NT2/D1 (cell line): ENCODE measurements around the gene CHST5.

Experiments
- SUZ12 ChIP-seq: IDR thresholded peaks from 2 replicates; pipeline ENCODE4 v1.6.1; 2011; ENCODE audit not compliant: insufficient read length, insufficient read depth; ENCODE audit errors: extremely low read depth
- YY1 ChIP-seq: IDR thresholded peaks from 2 replicates; pipeline ENCODE4 v1.6.1; 2011; ENCODE audit not compliant: insufficient read length, insufficient read depth
- ZNF274 ChIP-seq: IDR thresholded peaks from 2 replicates; pipeline ENCODE4 v1.6.1; 2011; ENCODE audit warnings: mild to moderate bottlenecking, low read depth, low read length

DNA sequence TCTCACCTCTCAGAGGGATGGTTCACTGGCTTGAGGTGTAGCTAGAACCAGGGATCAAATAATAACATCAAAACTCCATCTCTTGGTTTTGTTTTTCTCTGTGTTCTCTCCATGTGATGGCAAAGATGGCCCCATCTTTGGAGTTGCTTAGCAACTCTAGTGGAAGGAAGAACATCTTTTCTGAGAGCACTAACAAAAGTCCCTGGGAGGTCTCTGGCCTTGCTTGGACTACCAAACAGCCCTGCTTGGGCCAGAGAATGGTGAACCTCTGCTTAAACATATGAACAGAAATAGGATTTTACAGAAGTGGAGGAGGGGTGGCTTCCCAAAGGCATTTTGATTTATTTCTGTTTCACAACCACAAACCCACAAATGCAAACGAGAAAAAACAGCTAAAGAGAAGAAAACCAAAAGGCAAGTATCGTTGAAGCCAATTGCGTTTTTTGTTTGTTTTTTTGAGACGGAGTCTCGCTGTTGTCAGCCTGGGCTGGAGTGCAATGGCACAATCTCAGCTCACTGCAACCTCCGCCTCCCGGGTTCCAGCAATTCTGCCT lies 43.5 kb upstream of the CHST5 start:
- TF ChIP-seq YY1, result no peak
- TF ChIP-seq SUZ12, result no peak
- TF ChIP-seq ZNF274, result no peak
